Body of pancreas (tissue), 4 donors: ENCODE measurements around the gene MAGEF1.

Source experiments
- POLR2A ChIP-seq, 3 donors: fragments of 450-650 bp; IDR thresholded peaks; one replicate each; pipeline ENCODE4 v1.6.1; 2016; ENCODE audit warnings: antibody characterized with exemption in 3 of 3, mild to moderate bottlenecking in 2 of 3
- TF ChIP-seq, protein P1 (sequence below), 7 experiments: fragments of 450-650 bp in 4 of 7; fragments of 200-600 bp in 3 of 7; sonication (generic) in 3 of 7; IDR thresholded peaks; one replicate each; pipeline ENCODE4 v1.5.1; 2016 to 2019; ENCODE audit warnings: antibody characterized with exemption in 7 of 7

DNA sequence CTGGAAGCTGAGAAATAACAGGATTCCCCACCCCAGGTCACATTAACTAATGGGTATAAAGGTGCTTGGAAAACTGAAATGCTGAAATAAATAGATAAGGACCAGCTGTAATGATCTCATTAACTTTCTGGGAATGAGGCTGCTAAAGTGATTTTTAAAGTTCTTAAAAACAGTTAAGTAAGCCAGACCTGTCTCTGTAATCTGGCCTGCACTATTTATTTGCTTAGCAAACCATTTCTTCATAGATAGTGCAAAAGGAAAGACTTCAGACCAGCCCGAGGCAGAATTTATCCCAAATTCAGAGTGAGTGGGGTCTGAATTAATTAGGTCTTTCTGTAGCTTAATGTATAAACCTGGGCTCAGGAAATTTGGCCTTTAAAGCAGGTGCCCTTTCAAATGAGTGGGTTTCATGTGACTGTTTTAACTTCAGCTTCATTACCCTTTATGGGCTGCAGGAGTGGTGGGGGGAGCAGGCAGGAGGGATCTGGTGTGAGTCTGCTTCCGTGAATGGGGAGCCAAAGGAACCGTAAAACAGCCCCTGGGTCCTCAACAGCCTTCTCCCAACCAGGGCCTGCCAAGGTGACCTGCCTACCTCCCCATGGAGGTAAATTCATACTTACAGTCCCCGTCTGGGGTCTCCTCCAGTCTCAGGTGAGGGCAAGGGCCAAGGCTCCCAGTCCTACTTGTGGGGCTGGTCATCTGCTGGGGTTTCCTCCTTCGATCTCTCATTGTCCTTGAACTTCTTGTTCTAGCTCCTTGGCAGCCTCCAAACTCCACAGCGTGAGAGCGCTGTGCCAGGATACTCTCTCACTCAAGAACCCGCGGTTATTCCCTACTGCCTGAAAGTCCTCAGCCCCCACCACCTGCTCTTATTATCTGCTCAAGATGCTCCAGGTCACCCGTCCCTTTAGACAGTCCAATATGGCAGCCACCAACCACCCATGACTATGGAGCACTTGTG is 31.2 kb downstream of the MAGEF1 start:
- TF ChIP-seq, protein P1, sequence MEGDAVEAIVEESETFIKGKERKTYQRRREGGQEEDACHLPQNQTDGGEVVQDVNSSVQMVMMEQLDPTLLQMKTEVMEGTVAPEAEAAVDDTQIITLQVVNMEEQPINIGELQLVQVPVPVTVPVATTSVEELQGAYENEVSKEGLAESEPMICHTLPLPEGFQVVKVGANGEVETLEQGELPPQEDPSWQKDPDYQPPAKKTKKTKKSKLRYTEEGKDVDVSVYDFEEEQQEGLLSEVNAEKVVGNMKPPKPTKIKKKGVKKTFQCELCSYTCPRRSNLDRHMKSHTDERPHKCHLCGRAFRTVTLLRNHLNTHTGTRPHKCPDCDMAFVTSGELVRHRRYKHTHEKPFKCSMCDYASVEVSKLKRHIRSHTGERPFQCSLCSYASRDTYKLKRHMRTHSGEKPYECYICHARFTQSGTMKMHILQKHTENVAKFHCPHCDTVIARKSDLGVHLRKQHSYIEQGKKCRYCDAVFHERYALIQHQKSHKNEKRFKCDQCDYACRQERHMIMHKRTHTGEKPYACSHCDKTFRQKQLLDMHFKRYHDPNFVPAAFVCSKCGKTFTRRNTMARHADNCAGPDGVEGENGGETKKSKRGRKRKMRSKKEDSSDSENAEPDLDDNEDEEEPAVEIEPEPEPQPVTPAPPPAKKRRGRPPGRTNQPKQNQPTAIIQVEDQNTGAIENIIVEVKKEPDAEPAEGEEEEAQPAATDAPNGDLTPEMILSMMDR (IDR thresholded peaks at IDR 0.05): no peak
- TF ChIP-seq POLR2A (IDR thresholded peaks at IDR 0.05): no peak
